OCI-LY1 (cell line): ENCODE results near the gene PPP1CC.

ENCODE experiments used
- EZH2 ChIP-seq: fragments of 200-600 bp; sonication (generic), shearing (Covaris generic); IDR thresholded peaks from 2 replicates; pipeline ENCODE4 v1.8.0; 2017; ENCODE audit warnings: borderline replicate concordance, mixed run types, mild to moderate bottlenecking, antibody characterized with exemption, low read length, moderate library complexity, mixed read lengths
- TF ChIP-seq, protein P1 (sequence below): fragments of 200-600 bp; sonication (generic), shearing (Covaris generic); IDR thresholded peaks from 2 replicates; pipeline ENCODE4 v1.5.1; 2017; ENCODE audit warnings: mild to moderate bottlenecking, antibody characterized with exemption, low read length, moderate library complexity, mixed read lengths

GRCh38 chr12:110765111-110765510 is 22.4 kb upstream of the PPP1CC start:
- TF ChIP-seq, protein P1, sequence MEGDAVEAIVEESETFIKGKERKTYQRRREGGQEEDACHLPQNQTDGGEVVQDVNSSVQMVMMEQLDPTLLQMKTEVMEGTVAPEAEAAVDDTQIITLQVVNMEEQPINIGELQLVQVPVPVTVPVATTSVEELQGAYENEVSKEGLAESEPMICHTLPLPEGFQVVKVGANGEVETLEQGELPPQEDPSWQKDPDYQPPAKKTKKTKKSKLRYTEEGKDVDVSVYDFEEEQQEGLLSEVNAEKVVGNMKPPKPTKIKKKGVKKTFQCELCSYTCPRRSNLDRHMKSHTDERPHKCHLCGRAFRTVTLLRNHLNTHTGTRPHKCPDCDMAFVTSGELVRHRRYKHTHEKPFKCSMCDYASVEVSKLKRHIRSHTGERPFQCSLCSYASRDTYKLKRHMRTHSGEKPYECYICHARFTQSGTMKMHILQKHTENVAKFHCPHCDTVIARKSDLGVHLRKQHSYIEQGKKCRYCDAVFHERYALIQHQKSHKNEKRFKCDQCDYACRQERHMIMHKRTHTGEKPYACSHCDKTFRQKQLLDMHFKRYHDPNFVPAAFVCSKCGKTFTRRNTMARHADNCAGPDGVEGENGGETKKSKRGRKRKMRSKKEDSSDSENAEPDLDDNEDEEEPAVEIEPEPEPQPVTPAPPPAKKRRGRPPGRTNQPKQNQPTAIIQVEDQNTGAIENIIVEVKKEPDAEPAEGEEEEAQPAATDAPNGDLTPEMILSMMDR, result no peak
- no peak for TF ChIP-seq EZH2
